ENCODE data around the gene NUP214. TPM values are rescaled to one million over a fixed set of nuclear protein-coding genes. Genes with fewer than 3 reads are reported as not detected.

NUP214 gene
- total RNA-seq, 1 experiment from 2014 or later, result 64.2 TPM

DNA sequence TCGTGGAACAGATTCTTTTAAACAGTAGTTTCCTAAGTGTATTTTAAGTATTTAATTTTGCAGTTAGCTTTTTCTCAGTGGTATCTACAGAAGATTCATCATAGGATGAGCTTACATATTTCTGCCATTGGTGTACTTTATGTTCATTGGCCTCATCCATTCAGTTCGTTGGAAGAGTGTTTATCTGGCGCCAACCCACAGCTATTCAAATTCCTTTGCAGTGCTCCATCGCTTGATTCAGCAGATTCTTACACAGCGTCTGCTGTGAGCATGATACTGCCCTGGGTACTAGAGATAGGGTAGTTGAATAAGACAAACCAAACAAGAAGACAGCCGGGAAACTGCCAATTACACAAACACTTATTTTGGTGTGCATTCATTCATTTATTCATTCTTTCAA is 55.1 kb downstream of the NUP214 start:
- intact Hi-C loops (cut with micrococcal nuclease; ENCODE audit: unreplicated experiment), result no loop called here
- DNase-seq (ENCODE audit: low spot score), result no peak
- Histone ChIP-seq H3K9me3 (ENCODE audit: low read depth, low read length, poor library complexity, severe bottlenecking) (no peaks in the 10 kb centered on the region), H3K36me3 (ENCODE audit: insufficient read depth, low read length, poor library complexity, severe bottlenecking) (peaks cover 51% of the 10 kb centered on the region), H3K27ac (ENCODE audit: low read depth, low read length, poor library complexity, severe bottlenecking) (no peak overlapping the region), H3K4me3 (ENCODE audit: low read depth, low read length, poor library complexity, severe bottlenecking) (no peak overlapping the region), H3K4me1 (ENCODE audit: insufficient read depth, low read length, poor library complexity, severe bottlenecking) (no peaks in the 10 kb centered on the region), H3K27me3 (replicated peaks; ENCODE audit: insufficient read depth, low read depth, low read length, poor library complexity) (no peaks in the 10 kb centered on the region)
- ChIA-PET POLR2A (ENCODE audit: low non-redundant PET) (no interaction called here), CTCF (interaction anchor here (0.6 to 1.2 kb wide), 3 partner anchors 76 to 193 kb away, joined by 4 to 5 read pairs (median 5); no protein-coding TSS in a partner anchor)
- no TSS peak for BruUV-seq (replicated peaks)
- TF ChIP-seq EZH2 (IDR thresholded peaks at IDR 0.05; ENCODE audit: borderline replicate concordance, low read depth, low read length, poor library complexity, severe bottlenecking), result no peak
- TF ChIP-seq, protein P1, sequence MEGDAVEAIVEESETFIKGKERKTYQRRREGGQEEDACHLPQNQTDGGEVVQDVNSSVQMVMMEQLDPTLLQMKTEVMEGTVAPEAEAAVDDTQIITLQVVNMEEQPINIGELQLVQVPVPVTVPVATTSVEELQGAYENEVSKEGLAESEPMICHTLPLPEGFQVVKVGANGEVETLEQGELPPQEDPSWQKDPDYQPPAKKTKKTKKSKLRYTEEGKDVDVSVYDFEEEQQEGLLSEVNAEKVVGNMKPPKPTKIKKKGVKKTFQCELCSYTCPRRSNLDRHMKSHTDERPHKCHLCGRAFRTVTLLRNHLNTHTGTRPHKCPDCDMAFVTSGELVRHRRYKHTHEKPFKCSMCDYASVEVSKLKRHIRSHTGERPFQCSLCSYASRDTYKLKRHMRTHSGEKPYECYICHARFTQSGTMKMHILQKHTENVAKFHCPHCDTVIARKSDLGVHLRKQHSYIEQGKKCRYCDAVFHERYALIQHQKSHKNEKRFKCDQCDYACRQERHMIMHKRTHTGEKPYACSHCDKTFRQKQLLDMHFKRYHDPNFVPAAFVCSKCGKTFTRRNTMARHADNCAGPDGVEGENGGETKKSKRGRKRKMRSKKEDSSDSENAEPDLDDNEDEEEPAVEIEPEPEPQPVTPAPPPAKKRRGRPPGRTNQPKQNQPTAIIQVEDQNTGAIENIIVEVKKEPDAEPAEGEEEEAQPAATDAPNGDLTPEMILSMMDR (conservative IDR thresholded peaks at IDR 0.05; ENCODE audit: low read depth, low read length), result no peak

DNA sequence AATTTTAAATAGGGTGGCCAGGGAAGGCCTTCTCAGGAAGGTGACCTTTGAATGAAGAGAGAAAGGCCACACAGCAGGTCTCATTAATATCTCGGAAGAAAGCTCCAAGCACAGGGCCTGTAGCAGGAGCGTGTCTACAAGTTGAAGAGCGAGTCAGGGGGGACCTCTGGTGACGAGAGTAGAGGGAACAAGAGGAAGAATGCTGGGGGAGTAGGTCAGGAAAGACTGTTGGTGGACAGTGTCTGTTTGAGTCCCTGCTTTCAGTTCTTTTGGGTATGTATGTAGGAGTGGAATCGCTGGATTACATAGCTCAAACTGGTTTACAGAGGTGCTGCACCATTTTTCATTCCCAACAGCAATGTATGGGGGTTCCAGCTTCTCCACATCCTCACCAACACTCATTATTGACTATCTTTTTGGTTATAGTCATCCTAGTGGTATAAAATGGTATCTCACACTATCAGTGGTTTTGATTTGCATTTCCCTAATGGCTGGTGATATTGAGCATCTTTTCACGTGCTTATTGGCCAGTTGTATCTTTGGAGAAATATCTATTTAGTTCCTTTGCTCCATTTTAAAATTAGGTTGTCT is 55.8 kb downstream of the NUP214 start:
- Histone ChIP-seq H3K9me3 (ENCODE audit: low read depth, low read length, poor library complexity, severe bottlenecking) (no peaks in the 10 kb centered on the region), H3K4me1 (ENCODE audit: insufficient read depth, low read length, poor library complexity, severe bottlenecking) (no peaks in the 10 kb centered on the region), H3K27me3 (replicated peaks; ENCODE audit: insufficient read depth, low read depth, low read length, poor library complexity) (no peaks in the 10 kb centered on the region), H3K4me3 (ENCODE audit: low read depth, low read length, poor library complexity, severe bottlenecking) (no peak overlapping the region), H3K27ac (ENCODE audit: low read depth, low read length, poor library complexity, severe bottlenecking) (no peak overlapping the region), H3K36me3 (ENCODE audit: insufficient read depth, low read length, poor library complexity, severe bottlenecking) (peaks cover 51% of the 10 kb centered on the region)
- TF ChIP-seq EZH2 (IDR thresholded peaks at IDR 0.05; ENCODE audit: borderline replicate concordance, low read depth, low read length, poor library complexity, severe bottlenecking), result no peak
- TF ChIP-seq, protein P1 (conservative IDR thresholded peaks at IDR 0.05; ENCODE audit: low read depth, low read length), result 0 out of 2 replicates have a peak, but pooled peaks have one; percentile 29
- intact Hi-C loops (cut with micrococcal nuclease; ENCODE audit: unreplicated experiment), result no loop called here
- ChIA-PET CTCF (interaction anchor here (1.2 kb wide), 1 partner anchor 155 kb away, joined by 4 read pairs; no protein-coding TSS in a partner anchor), POLR2A (ENCODE audit: low non-redundant PET) (no interaction called here)
- peak; percentile 23 for DNase-seq (ENCODE audit: low spot score)
- BruUV-seq (replicated peaks), result no TSS peak

DNA sequence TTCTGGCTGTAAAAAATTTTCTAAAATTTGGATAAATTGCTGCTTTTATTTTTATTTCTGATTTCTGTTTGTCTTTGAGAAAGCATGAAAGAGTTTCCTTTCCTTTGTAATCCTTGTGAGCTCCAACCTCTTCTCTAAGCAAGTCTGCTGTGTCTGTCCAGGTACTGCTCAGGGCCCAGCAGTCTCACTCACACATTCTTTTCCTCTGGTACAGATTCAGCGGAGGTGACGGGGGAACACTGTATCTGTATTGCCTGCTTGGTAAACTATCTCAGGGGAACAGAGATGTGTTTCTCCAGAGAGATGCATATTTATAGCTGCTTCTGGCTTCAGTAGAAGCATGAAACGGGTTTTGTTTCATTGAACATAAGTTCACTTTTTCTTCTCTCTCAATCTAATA is 60.5 kb downstream of the NUP214 start:
- peaks cover 47% of the 10 kb centered on the region for H3K36me3 ChIP-seq (ENCODE audit: insufficient read depth, low read length, poor library complexity, severe bottlenecking)
- POLR2A ChIA-PET (ENCODE audit: low non-redundant PET), result no interaction called here
- TF ChIP-seq, protein P1 (conservative IDR thresholded peaks at IDR 0.05; ENCODE audit: low read depth, low read length), result no peak

More for the DNA sequence above, 60.5 kb downstream of the NUP214 start:
- BruUV-seq (replicated peaks), result no TSS peak
- no peaks in the 10 kb centered on the region for H3K9me3 ChIP-seq (ENCODE audit: low read depth, low read length, poor library complexity, severe bottlenecking)
- no peak overlapping the region for H3K4me3 ChIP-seq (ENCODE audit: low read depth, low read length, poor library complexity, severe bottlenecking)
- no peaks in the 10 kb centered on the region for H3K27me3 ChIP-seq (replicated peaks; ENCODE audit: insufficient read depth, low read depth, low read length, poor library complexity)
- no peaks in the 10 kb centered on the region for H3K4me1 ChIP-seq (ENCODE audit: insufficient read depth, low read length, poor library complexity, severe bottlenecking)
- no peak overlapping the region for H3K27ac ChIP-seq (ENCODE audit: low read depth, low read length, poor library complexity, severe bottlenecking)
- intact Hi-C loops (cut with micrococcal nuclease; ENCODE audit: unreplicated experiment), result no loop called here
- CTCF ChIA-PET, result no interaction called here
- DNase-seq (ENCODE audit: low spot score), result no peak
